ENCODE results near the gene CACNB2. TPM values are rescaled to one million over a fixed set of nuclear protein-coding genes. Genes with fewer than 3 reads are reported as not detected.

Gene CACNB2
- total RNA-seq, 4 donors from 2014 or later, result 0.13 to 1.5 (median 0.18) TPM; not detected in 1

- H3K4me3 ChIP-seq, result no peak overlapping the region
Measured at GRCh38 chr10:18571780-18572179, 431.6 kb downstream of the CACNB2 start.

DNA sequence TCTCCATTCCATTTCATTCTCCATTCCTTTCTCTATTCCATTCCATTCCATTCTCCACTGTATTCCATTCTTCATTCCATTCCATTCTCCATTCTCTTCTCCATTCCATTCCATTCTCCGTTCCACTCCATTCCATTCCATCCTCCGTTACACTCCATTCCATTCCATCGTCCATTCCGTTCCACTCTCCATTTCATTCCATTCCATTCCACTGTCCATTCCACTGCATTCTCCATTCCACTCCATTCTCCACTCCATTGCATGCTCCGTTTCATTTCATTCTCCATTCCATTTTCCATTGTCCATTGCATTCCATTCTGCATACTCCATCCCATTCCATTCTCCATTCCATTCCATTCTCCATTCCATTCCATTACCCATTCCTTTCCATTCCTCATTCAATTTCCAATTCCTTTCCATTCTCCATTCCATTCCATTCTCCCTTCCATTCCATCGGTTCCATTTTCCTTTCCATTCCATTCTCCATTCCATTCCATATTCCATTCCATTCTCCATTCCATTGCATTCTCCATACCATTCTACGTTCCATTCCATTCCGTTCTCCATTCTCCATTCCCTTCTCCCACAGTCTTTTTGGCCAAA lies 432.8 kb downstream of the CACNB2 start:
- Histone ChIP-seq H3K4me1 (no peaks in the 10 kb centered on the region), H3K9me3 (no peaks in the 10 kb centered on the region), H3K4me3 (no peak overlapping the region), H3K36me3 (no peaks in the 10 kb centered on the region), H3K27me3 (no peaks in the 10 kb centered on the region), H3K27ac (no peak overlapping the region)
- no peak for DNase-seq
- intact Hi-C loops (cut with DNase I; ENCODE audit: low total_unique reads) (no loop called here), in situ Hi-C loops (cut with MboI; ENCODE audit: low sequenced_read_pairs in 4 of 4) (no loop called here)
- TF ChIP-seq, protein P1, sequence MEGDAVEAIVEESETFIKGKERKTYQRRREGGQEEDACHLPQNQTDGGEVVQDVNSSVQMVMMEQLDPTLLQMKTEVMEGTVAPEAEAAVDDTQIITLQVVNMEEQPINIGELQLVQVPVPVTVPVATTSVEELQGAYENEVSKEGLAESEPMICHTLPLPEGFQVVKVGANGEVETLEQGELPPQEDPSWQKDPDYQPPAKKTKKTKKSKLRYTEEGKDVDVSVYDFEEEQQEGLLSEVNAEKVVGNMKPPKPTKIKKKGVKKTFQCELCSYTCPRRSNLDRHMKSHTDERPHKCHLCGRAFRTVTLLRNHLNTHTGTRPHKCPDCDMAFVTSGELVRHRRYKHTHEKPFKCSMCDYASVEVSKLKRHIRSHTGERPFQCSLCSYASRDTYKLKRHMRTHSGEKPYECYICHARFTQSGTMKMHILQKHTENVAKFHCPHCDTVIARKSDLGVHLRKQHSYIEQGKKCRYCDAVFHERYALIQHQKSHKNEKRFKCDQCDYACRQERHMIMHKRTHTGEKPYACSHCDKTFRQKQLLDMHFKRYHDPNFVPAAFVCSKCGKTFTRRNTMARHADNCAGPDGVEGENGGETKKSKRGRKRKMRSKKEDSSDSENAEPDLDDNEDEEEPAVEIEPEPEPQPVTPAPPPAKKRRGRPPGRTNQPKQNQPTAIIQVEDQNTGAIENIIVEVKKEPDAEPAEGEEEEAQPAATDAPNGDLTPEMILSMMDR (IDR thresholded peaks at IDR 0.05 in 4 of 5, conservative IDR thresholded peaks at IDR 0.05 in 1 of 5), result no peak
- no peak for TF ChIP-seq POLR2A (IDR thresholded peaks at IDR 0.05)
- no peak for ATAC-seq

More at GRCh38 chr10:18571780-18572179, 431.6 kb downstream of the CACNB2 start:
- intact Hi-C loops (cut with DNase I; ENCODE audit: low total_unique reads), result no loop called here
- DNase-seq (no peak), ATAC-seq (no peak)
- Histone ChIP-seq H3K9me3 (no peaks in the 10 kb centered on the region), H3K27me3 (no peaks in the 10 kb centered on the region), H3K36me3 (no peaks in the 10 kb centered on the region), H3K4me1 (no peaks in the 10 kb centered on the region), H3K27ac (no peak overlapping the region)
- in situ Hi-C loops (cut with MboI; ENCODE audit: low sequenced_read_pairs in 4 of 4), result no loop called here
- TF ChIP-seq, protein P1 (IDR thresholded peaks at IDR 0.05 in 4 of 5, conservative IDR thresholded peaks at IDR 0.05 in 1 of 5), result no peak
- no peak for TF ChIP-seq POLR2A (IDR thresholded peaks at IDR 0.05)

- Histone ChIP-seq H3K4me1 (no peaks in the 10 kb centered on the region), H3K9me3 (no peaks in the 10 kb centered on the region), H3K27ac (no peak overlapping the region), H3K27me3 (no peaks in the 10 kb centered on the region), H3K36me3 (peaks cover 0 to 12% of the 10 kb centered on the region in 2 donors), H3K4me3 (no peak overlapping the region)
- ATAC-seq, result no peak
- in situ Hi-C loops (cut with MboI; ENCODE audit: low sequenced_read_pairs in 4 of 4), result no loop called here
- no peak for DNase-seq
- TF ChIP-seq POLR2A (IDR thresholded peaks at IDR 0.05), result no peak
- TF ChIP-seq, protein P1 (IDR thresholded peaks at IDR 0.05 in 4 of 5, conservative IDR thresholded peaks at IDR 0.05 in 1 of 5), result no peak
- intact Hi-C loops (cut with DNase I; ENCODE audit: low total_unique reads), result no loop called here
Measured at GRCh38 chr10:18576586-18576985, 436.4 kb downstream of the CACNB2 start.

- Histone ChIP-seq H3K27me3 (no peaks in the 10 kb centered on the region), H3K4me1 (no peaks in the 10 kb centered on the region), H3K4me3 (no peak overlapping the region), H3K9me3 (no peaks in the 10 kb centered on the region), H3K27ac (no peak overlapping the region), H3K36me3 (peaks cover 0 to 14% of the 10 kb centered on the region in 2 donors)
- no peak for ATAC-seq
- no peak for DNase-seq
- intact Hi-C loops (cut with DNase I; ENCODE audit: low total_unique reads), result no loop called here
- in situ Hi-C loops (cut with MboI; ENCODE audit: low sequenced_read_pairs in 4 of 4), result no loop called here
- TF ChIP-seq POLR2A (IDR thresholded peaks at IDR 0.05), result no peak
- TF ChIP-seq, protein P1 (IDR thresholded peaks at IDR 0.05 in 4 of 5, conservative IDR thresholded peaks at IDR 0.05 in 1 of 5), result no peak
Measured at GRCh38 chr10:18577823-18578685, 437.8 kb downstream of the CACNB2 start.

Measured in gastrocnemius medialis (tissue), 4 donors.